ENCODE data around the gene LRRC1. TPM values are rescaled to one million over a fixed set of nuclear protein-coding genes. Genes with fewer than 3 reads are reported as not detected.

Gene LRRC1
- total and polyA plus RNA-seq, 2 of the 13 experiments (the other 11 are each of a cell fraction or from before 2014, with no cell fraction given), result 15.6 to 27.7 TPM

DNA sequence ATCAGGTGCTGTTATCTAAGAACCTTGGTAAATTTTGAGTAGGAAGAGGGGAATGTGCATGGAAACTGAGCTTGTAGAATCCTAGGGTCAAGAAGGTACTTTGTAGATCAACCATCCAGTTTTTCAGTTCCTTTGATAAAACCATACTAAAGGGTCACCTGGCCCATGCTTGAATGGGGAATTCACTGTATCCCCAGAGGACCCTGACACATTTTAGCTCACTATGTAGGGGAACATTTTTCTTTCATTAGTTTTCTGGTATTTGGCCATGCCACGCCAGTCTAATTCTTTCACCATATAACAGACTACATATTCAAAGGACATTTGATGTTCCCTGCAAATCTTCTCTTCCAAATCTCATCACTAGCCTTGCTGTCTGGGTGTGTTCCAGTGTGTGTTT lies 29.9 kb downstream of the LRRC1 start:
- Histone ChIP-seq H3K9me3 (ENCODE audit: low read length) (no peaks in the 10 kb centered on the region), H3K27ac (ENCODE audit: extremely low read length, insufficient read depth, low read length) (no peak overlapping the region), H3K4me1 (ENCODE audit: insufficient read depth, low read length) (peaks cover 56% of the 10 kb centered on the region), H4K20me1 (ENCODE audit: insufficient read depth, low read length) (peaks cover 6% of the 10 kb centered on the region), H3K4me2 (ENCODE audit: low read depth, low read length) (no peak overlapping the region), H3K79me2 (ENCODE audit: insufficient read depth, low read length) (peaks cover 77% of the 10 kb centered on the region), H3K27me3 (ENCODE audit: control insufficient read depth in 1 of 2, insufficient read depth in 2 of 2, low read length in 2 of 2) (no peaks in the 10 kb centered on the region), H3K36me3 (replicated peaks in 1 of 2; ENCODE audit: control insufficient read depth in 1 of 2, insufficient read depth in 2 of 2, low read length in 2 of 2) (no peaks in the 10 kb centered on the region), H3K4me3 (replicated peaks in 1 of 3; ENCODE audit: insufficient read depth in 1 of 3, low read depth in 2 of 3, low read length in 3 of 3) (no peak overlapping the region), H3K9ac (ENCODE audit: insufficient read depth, low read depth, low read length) (no peak overlapping the region), H2AFZ (ENCODE audit: low read length) (no peak overlapping the region)
- ChIA-PET CTCF (ENCODE audit: low intra/inter-chr PET ratio, low total read pairs) (no interaction called here), POLR2A (no interaction called here)
- FAIRE-seq, result no peak
- TF ChIP-seq POLR2G (IDR thresholded peaks at IDR 0.05; ENCODE audit: low read depth, low read length) (no peak), BHLHE40 (IDR thresholded peaks at IDR 0.05; ENCODE audit: low read length) (no peak), DNMT3B (CRISPR knock-in tag; conservative IDR thresholded peaks at IDR 0.05) (no peak), MAFF (IDR thresholded peaks at IDR 0.05; ENCODE audit: low read depth, low read length) (no peak), SNAI1 (CRISPR knock-in tag; IDR thresholded peaks at IDR 0.05; ENCODE audit: borderline replicate concordance) (no peak), ZSCAN12 (CRISPR knock-in tag; IDR thresholded peaks at IDR 0.05) (no peak)
- TF ChIP-seq, protein P1, sequence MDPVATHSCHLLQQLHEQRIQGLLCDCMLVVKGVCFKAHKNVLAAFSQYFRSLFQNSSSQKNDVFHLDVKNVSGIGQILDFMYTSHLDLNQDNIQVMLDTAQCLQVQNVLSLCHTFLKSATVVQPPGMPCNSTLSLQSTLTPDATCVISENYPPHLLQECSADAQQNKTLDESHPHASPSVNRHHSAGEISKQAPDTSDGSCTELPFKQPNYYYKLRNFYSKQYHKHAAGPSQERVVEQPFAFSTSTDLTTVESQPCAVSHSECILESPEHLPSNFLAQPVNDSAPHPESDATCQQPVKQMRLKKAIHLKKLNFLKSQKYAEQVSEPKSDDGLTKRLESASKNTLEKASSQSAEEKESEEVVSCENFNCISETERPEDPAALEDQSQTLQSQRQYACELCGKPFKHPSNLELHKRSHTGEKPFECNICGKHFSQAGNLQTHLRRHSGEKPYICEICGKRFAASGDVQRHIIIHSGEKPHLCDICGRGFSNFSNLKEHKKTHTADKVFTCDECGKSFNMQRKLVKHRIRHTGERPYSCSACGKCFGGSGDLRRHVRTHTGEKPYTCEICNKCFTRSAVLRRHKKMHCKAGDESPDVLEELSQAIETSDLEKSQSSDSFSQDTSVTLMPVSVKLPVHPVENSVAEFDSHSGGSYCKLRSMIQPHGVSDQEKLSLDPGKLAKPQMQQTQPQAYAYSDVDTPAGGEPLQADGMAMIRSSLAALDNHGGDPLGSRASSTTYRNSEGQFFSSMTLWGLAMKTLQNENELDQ (CRISPR knock-in tag; IDR thresholded peaks at IDR 0.05; ENCODE audit: borderline replicate concordance), result no peak
- TF ChIP-seq, protein P2, sequence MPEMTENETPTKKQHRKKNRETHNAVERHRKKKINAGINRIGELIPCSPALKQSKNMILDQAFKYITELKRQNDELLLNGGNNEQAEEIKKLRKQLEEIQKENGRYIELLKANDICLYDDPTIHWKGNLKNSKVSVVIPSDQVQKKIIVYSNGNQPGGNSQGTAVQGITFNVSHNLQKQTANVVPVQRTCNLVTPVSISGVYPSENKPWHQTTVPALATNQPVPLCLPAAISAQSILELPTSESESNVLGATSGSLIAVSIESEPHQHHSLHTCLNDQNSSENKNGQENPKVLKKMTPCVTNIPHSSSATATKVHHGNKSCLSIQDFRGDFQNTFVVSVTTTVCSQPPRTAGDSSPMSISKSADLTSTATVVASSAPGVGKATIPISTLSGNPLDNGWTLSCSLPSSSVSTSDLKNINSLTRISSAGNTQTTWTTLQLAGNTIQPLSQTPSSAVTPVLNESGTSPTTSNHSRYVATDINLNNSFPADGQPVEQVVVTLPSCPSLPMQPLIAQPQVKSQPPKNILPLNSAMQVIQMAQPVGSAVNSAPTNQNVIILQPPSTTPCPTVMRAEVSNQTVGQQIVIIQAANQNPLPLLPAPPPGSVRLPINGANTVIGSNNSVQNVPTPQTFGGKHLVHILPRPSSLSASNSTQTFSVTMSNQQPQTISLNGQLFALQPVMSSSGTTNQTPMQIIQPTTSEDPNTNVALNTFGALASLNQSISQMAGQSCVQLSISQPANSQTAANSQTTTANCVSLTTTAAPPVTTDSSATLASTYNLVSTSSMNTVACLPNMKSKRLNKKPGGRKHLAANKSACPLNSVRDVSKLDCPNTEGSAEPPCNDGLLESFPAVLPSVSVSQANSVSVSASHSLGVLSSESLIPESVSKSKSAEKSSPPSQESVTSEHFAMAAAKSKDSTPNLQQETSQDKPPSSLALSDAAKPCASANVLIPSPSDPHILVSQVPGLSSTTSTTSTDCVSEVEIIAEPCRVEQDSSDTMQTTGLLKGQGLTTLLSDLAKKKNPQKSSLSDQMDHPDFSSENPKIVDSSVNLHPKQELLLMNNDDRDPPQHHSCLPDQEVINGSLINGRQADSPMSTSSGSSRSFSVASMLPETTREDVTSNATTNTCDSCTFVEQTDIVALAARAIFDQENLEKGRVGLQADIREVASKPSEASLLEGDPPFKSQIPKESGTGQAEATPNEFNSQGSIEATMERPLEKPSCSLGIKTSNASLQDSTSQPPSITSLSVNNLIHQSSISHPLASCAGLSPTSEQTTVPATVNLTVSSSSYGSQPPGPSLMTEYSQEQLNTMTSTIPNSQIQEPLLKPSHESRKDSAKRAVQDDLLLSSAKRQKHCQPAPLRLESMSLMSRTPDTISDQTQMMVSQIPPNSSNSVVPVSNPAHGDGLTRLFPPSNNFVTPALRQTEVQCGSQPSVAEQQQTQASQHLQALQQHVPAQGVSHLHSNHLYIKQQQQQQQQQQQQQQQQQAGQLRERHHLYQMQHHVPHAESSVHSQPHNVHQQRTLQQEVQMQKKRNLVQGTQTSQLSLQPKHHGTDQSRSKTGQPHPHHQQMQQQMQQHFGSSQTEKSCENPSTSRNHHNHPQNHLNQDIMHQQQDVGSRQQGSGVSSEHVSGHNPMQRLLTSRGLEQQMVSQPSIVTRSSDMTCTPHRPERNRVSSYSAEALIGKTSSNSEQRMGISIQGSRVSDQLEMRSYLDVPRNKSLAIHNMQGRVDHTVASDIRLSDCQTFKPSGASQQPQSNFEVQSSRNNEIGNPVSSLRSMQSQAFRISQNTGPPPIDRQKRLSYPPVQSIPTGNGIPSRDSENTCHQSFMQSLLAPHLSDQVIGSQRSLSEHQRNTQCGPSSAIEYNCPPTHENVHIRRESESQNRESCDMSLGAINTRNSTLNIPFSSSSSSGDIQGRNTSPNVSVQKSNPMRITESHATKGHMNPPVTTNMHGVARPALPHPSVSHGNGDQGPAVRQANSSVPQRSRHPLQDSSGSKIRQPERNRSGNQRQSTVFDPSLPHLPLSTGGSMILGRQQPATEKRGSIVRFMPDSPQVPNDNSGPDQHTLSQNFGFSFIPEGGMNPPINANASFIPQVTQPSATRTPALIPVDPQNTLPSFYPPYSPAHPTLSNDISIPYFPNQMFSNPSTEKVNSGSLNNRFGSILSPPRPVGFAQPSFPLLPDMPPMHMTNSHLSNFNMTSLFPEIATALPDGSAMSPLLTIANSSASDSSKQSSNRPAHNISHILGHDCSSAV (CRISPR knock-in tag; IDR thresholded peaks at IDR 0.05; ENCODE audit: borderline replicate concordance), result no peak
- no peak for ATAC-seq
- no TSS peak for BruUV-seq (replicated peaks)
- DNase-seq (ENCODE audit: low spot score), result no peak
- in situ Hi-C loops (cut with HindIII; ENCODE audit: extremely low pct_ligation_motif_present, low pct_unique_long_range_greater_than_20kb), result no loop called here
- 97% methylated on average over 1 of the region's 1 CpG for WGBS (ENCODE audit: low lambda C conversion rate)
- intact Hi-C loops (cut with micrococcal nuclease; ENCODE audit: unreplicated experiment), result no loop called here

Measured in HepG2 (cell line).